ENCODE data around the gene LIPA.

Gene LIPA

GRCh38 chr10:89238956-89239644, 12.5 kb downstream of the LIPA start:
- no peak for DNase-seq

- DNase-seq, result no peak
Measured at GRCh38 chr10:89237849-89238248, 13.7 kb downstream of the LIPA start.

GRCh38 chr10:89236226-89236797, 15.3 kb downstream of the LIPA start:
- DNase-seq, result peak; percentile 88

GRCh38 chr10:89235073-89235798, 16.3 kb downstream of the LIPA start:
- DNase-seq, result no peak

GRCh38 chr10:89233033-89233432, 18.5 kb downstream of the LIPA start:
- DNase-seq, result no peak

GRCh38 chr10:89228962-89229361, 22.6 kb downstream of the LIPA start:
- DNase-seq, result no peak

GRCh38 chr10:89228146-89228545, 23.4 kb downstream of the LIPA start:
- no peak for DNase-seq

- no peak for DNase-seq
Measured at GRCh38 chr10:89226891-89227290, 24.7 kb downstream of the LIPA start.

GRCh38 chr10:89224739-89225443, 26.7 kb downstream of the LIPA start:
- DNase-seq, result no peak

GRCh38 chr10:89221919-89222318, 29.7 kb downstream of the LIPA start:
- no peak for DNase-seq

- DNase-seq, result no peak
Measured at GRCh38 chr10:89219513-89220218, 31.9 kb downstream of the LIPA start.

GRCh38 chr10:89217057-89217990, 34.3 kb downstream of the LIPA start:
- peak; percentile 68 for DNase-seq

GRCh38 chr10:89216056-89216455, 35.5 kb downstream of the LIPA start:
- DNase-seq, result no peak

- DNase-seq, result peak; percentile 32
Measured at GRCh38 chr10:89215511-89215910, 36.1 kb downstream of the LIPA start.

- DNase-seq, result no peak
Measured at GRCh38 chr10:89214566-89215165, 36.9 kb downstream of the LIPA start.

GRCh38 chr10:89213191-89213808, 38.3 kb downstream of the LIPA start:
- peak; percentile 53 for DNase-seq

- DNase-seq, result no peak
Measured at GRCh38 chr10:89210794-89211425, 40.7 kb downstream of the LIPA start.

- no peak for DNase-seq
Measured at GRCh38 chr10:89209718-89210117, 41.9 kb downstream of the LIPA start.

- DNase-seq, result peak; percentile 23
Measured at GRCh38 chr10:89207801-89208551, 43.6 kb downstream of the LIPA start.

Measured in fibroblast of skin of right quadriceps (primary cell).